AG04450 (cell line): Measurements from ENCODE around the gene ADGRA1. TPM values are rescaled to one million over a fixed set of nuclear protein-coding genes. Genes with fewer than 3 reads are reported as not detected.

Experiments used
- CTCF ChIA-PET: fragments of 300-600, 350-600 bp; formaldehyde crosslinking; extraction: SDS; loops from one replicate; lab custom pipeline; 2022; ENCODE audit warnings: antibody characterized with exemption, inconsistent platforms; lab: Charles Lee
- POLR2A ChIA-PET: fragments of 350-600 bp; formaldehyde crosslinking; extraction: SDS; loops from one replicate; lab custom pipeline; 2021; ENCODE audit warnings: antibody characterized with exemption, inconsistent platforms; lab: Yijun Ruan, JAX
- DNase-seq: peaks from one replicate; pipeline ENCODE4 v3.0.0-alpha.2; 2011; ENCODE audit warnings: low read depth, low spot score
- H3K27ac ChIP-seq: one replicate; pipeline ENCODE4 v1.5.1; 2012; ENCODE audit warnings: low read depth, low read length, control low read depth
- H3K27me3 ChIP-seq: one replicate; pipeline ENCODE4 v1.6.0; 2012; ENCODE audit warnings: low read length; ENCODE audit not compliant: control insufficient read depth, insufficient read depth
- H3K4me3 ChIP-seq: 2 replicates; pipeline ENCODE4 v1.5.1; 2011; ENCODE audit warnings: mild to moderate bottlenecking, low read depth, low read length, control low read depth
- H3K9me3 ChIP-seq: 2 replicates; pipeline ENCODE4 v1.5.1; 2012; ENCODE audit warnings: low read length; ENCODE audit not compliant: control insufficient read depth, insufficient read depth
- CTCF ChIP-seq: IDR thresholded peaks from 2 replicates; pipeline ENCODE4 v1.5.1; 2011; ENCODE audit warnings: low read depth, low read length, control low read depth, inconsistent platforms
- polyA plus RNA-seq: library from polyadenylated mRNA; depleted of rRNA; stranded (reverse); fragments of >200 nt; gene quantifications from 2 replicates; pipeline ENCODE4 v1.2.3, GENCODE V29; 2011

The ADGRA1 gene
- polyA plus RNA-seq, 1 experiment = not detected

- TF ChIP-seq CTCF = no peak
- ChIA-PET CTCF (no interaction called here), POLR2A (no interaction called here)
- Histone ChIP-seq H3K27ac (no peak overlapping the region), H3K27me3 (no peaks in the 10 kb centered on the region), H3K9me3 (peaks cover 52% of the 10 kb centered on the region), H3K4me3 (no peak overlapping the region)
- DNase-seq = no peak
These were observed 31.7 kb upstream of the ADGRA1 start for GRCh38 chr10:133056001-133056400.

- DNase-seq = no peak
- POLR2A ChIA-PET = no interaction called here
- Histone ChIP-seq H3K27me3 (no peaks in the 10 kb centered on the region), H3K4me3 (no peak overlapping the region), H3K9me3 (peaks cover 57% of the 10 kb centered on the region), H3K27ac (no peak overlapping the region)
- no peak for TF ChIP-seq CTCF
- CTCF ChIA-PET = no interaction called here
These were observed 31.0 kb upstream of the ADGRA1 start for GRCh38 chr10:133056651-133057178.

DNA sequence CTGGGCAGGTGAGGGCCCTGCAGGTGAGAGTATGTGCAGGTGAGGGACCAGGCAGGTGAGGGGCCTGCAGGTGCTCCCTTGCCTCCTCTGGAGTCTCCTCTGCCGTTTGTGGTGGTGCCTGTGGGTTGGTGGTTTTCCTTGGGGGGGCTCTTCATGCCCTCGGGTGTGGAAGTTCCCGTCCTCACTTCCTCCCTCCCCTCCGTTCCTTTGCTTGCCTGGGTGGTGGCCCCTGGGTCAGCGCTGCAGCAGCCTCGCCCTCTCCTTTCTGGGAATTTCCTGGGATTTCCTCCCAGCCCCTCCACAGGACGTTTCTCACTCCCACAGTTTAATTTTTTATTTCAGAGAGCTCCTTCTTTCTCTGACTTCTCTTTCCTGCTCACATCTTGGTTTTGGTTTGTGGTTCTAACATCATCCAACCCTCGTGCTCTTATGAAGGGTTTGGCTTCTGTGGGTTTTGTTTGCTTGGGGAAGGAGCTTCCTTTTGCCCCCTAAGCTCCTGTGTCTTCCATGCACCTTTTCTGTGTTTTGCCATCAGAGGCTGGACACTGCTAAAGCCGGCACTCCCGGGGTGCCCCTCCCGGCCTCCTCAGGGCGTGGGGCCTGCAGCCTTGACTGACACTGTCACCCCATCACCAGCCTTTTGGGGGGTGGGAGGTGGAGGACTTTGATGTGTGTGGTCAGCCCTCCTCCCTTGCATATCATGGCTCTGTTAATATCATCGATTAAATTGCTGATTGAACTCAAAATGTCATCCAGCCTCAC is 29.2 kb upstream of the ADGRA1 start:
- no peak for DNase-seq
- POLR2A ChIA-PET = no interaction called here
- TF ChIP-seq CTCF = no peak
- no peak overlapping the region for H3K4me3 ChIP-seq
- no peak overlapping the region for H3K27ac ChIP-seq
- CTCF ChIA-PET = no interaction called here
- peaks cover 63% of the 10 kb centered on the region for H3K9me3 ChIP-seq
- H3K27me3 ChIP-seq = no peaks in the 10 kb centered on the region

DNA sequence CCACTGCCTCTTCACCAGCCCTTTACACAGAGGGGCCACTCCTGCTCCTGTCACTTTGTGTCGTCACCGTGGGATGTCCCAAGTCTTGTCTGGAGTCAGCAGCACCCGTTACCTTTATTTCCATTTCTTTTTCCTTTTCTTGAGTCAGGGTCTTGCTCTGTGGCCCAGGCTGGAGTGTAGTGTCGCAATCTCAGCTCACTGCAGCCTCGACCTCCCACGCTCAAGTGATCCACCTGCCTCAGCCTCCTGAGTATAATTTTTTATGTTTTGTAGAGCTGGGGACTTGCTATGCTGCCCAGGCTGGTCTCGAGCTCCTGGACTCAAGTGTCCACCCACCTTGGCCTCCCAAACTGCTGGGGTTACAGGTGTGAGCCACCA is 28.6 kb upstream of the ADGRA1 start:
- Histone ChIP-seq H3K27ac (no peak overlapping the region), H3K4me3 (no peak overlapping the region), H3K9me3 (peaks cover 63% of the 10 kb centered on the region), H3K27me3 (no peaks in the 10 kb centered on the region)
- POLR2A ChIA-PET = interaction anchor here (0.6 kb wide), 1 partner anchor 84 kb away, joined by 7 read pairs; no protein-coding TSS in a partner anchor
- TF ChIP-seq CTCF = no peak
- no peak for DNase-seq
- CTCF ChIA-PET = interaction anchor here (0.6 kb wide), 1 partner anchor 35 kb away, joined by 4 read pairs; no protein-coding TSS in a partner anchor

- Histone ChIP-seq H3K9me3 (peaks cover 65% of the 10 kb centered on the region), H3K27ac (no peak overlapping the region), H3K27me3 (no peaks in the 10 kb centered on the region), H3K4me3 (no peak overlapping the region)
- POLR2A ChIA-PET = interaction anchor here (0.6 kb wide), 1 partner anchor 84 kb away, joined by 7 read pairs; no protein-coding TSS in a partner anchor
- DNase-seq = no peak
- TF ChIP-seq CTCF = no peak
- CTCF ChIA-PET = interaction anchor here (0.6 kb wide), 1 partner anchor 35 kb away, joined by 4 read pairs; no protein-coding TSS in a partner anchor
These were observed 28.2 kb upstream of the ADGRA1 start for GRCh38 chr10:133059571-133059970.
